Measurements from ENCODE around the gene F2R. TPM values are rescaled to one million over a fixed set of nuclear protein-coding genes. Genes with fewer than 3 reads are reported as not detected.

The F2R gene
- total and polyA plus RNA-seq, 9 of the 15 experiments (the other 6 are each of a cell fraction or from before 2014, with no cell fraction given): 4.0 to 34.7 (median 15.1) TPM

DNA sequence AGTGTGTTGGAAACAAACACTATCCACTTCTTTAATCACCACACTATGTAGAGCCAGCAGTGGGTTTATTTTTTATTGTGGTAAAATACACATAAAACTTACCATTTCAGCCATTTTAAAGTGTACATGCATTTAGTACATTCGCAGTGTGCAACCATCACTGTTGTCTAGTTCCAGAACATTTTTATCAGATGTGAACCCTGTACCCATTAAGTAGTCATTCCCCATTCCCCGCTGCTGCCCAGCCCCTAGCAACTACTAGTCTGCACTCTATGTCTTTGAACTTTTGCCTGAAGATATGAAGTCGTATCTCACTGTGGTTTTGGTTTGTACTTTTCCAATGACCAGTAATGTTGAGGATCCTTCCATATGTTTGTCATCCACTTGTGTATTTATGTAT lies 30.2 kb upstream of the F2R start:
- in situ Hi-C loops (cut with MboI): no loop called here
- CTCF ChIA-PET (ENCODE audit: low intra/inter-chr PET ratio): interaction anchor here (1.2 kb wide), 1 partner anchor 84 kb away, joined by 4 read pairs; no protein-coding TSS in a partner anchor
- no peak overlapping the region for H2AFZ ChIP-seq (ENCODE audit: low read depth, low read length)

DNA sequence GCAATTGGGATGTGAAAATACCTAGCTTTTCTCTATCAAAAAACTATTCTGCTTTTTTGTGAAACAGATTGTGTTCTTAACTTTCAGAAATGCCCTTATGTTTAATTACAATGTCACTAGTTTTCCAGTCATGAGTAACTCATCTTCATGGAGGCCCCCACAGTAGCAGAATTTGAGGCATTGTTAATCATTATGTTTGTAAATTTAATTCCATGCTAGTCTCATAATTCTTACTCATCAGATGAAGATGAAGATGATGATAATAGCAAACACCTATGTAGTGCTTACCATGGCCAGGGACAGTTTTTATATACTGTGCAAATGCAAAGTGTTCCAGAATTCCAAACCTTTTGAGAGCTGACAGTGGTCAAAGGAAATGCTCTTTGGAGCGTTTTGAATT lies 27.7 kb upstream of the F2R start:
- no TSS peak for BruUV-seq (replicated peaks)
- no peak overlapping the region for H3K27ac ChIP-seq (ENCODE audit: extremely low read depth, low read depth, low read length)
- H3K9me3 ChIP-seq (replicated peaks; ENCODE audit: control insufficient read depth, insufficient read depth, low read depth, low read length): no peaks in the 10 kb centered on the region
- no peak for DNase-seq (ENCODE audit: extremely low read depth in 1 of 4, low spot score in 3 of 4)
- no peaks in the 10 kb centered on the region for H3K36me3 ChIP-seq (ENCODE audit: control insufficient read depth, insufficient read depth, low read length)
- H4K20me1 ChIP-seq (replicated peaks; ENCODE audit: control insufficient read depth, insufficient read depth, low read length): no peaks in the 10 kb centered on the region
- H3K9ac ChIP-seq (ENCODE audit: insufficient read depth in 1 of 2, low read depth in 2 of 2, low read length in 2 of 2): no peak overlapping the region
- H3K4me3 ChIP-seq: no peak overlapping the region
- H2AFZ ChIP-seq (ENCODE audit: low read depth, low read length): no peak overlapping the region
- intact Hi-C loops (cut with micrococcal nuclease) (no loop called here), in situ Hi-C loops (cut with MboI) (no loop called here)
- peaks cover 0 to 18% of the 10 kb centered on the region in 2 experiments; a peak in 4 of 5 replicates for H3K4me1 ChIP-seq (replicated peaks in 1 of 2; ENCODE audit: control insufficient read depth in 2 of 2, insufficient read depth in 2 of 2, low read length in 2 of 2)
- ChIA-PET CTCF (ENCODE audit: low intra/inter-chr PET ratio) (no interaction called here), POLR2A (interaction anchor here (0.7 to 2.6 kb wide), 2 partner anchors 17 to 269 kb away, joined by 3 to 9 read pairs; no protein-coding TSS in a partner anchor)
- no peak for ATAC-seq
- H3K79me2 ChIP-seq (ENCODE audit: control insufficient read depth, insufficient read depth, low read length): no peaks in the 10 kb centered on the region
- FAIRE-seq: no peak
- WGBS (ENCODE audit: insufficient coverage, low coverage, missing lambda C conversion rate): 40% methylated on average over 1 of the region's 1 CpG
- H3K9me1 ChIP-seq (ENCODE audit: control insufficient read depth, insufficient read depth, low read length): no peaks in the 10 kb centered on the region
- H3K4me2 ChIP-seq (ENCODE audit: insufficient read depth, low read length): no peak overlapping the region
- H3K27me3 ChIP-seq (ENCODE audit: control insufficient read depth in 2 of 2, insufficient read depth in 2 of 2, low read length in 2 of 2): no peaks in the 10 kb centered on the region
- TF ChIP-seq, protein P1, sequence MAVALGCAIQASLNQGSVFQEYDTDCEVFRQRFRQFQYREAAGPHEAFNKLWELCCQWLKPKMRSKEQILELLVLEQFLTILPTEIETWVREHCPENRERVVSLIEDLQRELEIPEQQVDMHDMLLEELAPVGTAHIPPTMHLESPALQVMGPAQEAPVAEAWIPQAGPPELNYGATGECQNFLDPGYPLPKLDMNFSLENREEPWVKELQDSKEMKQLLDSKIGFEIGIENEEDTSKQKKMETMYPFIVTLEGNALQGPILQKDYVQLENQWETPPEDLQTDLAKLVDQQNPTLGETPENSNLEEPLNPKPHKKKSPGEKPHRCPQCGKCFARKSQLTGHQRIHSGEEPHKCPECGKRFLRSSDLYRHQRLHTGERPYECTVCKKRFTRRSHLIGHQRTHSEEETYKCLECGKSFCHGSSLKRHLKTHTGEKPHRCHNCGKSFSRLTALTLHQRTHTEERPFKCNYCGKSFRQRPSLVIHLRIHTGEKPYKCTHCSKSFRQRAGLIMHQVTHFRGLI (CRISPR knock-in tag; IDR thresholded peaks at IDR 0.05): no peak
- TF ChIP-seq, protein P2, sequence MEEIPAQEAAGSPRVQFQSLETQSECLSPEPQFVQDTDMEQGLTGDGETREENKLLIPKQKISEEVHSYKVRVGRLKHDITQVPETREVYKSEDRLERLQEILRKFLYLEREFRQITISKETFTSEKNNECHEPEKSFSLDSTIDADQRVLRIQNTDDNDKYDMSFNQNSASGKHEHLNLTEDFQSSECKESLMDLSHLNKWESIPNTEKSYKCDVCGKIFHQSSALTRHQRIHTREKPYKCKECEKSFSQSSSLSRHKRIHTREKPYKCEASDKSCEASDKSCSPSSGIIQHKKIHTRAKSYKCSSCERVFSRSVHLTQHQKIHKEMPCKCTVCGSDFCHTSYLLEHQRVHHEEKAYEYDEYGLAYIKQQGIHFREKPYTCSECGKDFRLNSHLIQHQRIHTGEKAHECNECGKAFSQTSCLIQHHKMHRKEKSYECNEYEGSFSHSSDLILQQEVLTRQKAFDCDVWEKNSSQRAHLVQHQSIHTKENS (CRISPR knock-in tag; IDR thresholded peaks at IDR 0.05): no peak
- TF ChIP-seq HNRNPH1 (optimal IDR thresholded peaks at IDR 0.05; ENCODE audit: low read depth, low read length) (no peak), EZH2 (IDR thresholded peaks at IDR 0.05; ENCODE audit: borderline replicate concordance, low read depth, low read length) (no peak), JUN (IDR thresholded peaks at IDR 0.05; ENCODE audit: borderline replicate concordance, low read depth, low read length) (no peak), JUN (CRISPR knock-in tag; IDR thresholded peaks at IDR 0.05; ENCODE audit: borderline replicate concordance) (no peak)

More for the DNA sequence above, 30.2 kb upstream of the F2R start:
- Histone ChIP-seq H3K9me1 (ENCODE audit: control insufficient read depth, insufficient read depth, low read length) (no peaks in the 10 kb centered on the region), H3K4me2 (ENCODE audit: insufficient read depth, low read length) (no peak overlapping the region; the same call in 1 of the 2 replicates), H3K4me1 (replicated peaks in 1 of 2; ENCODE audit: control insufficient read depth in 2 of 2, insufficient read depth in 2 of 2, low read length in 2 of 2) (peaks cover 0 to 18% of the 10 kb centered on the region in 2 experiments; a peak in 4 of 5 replicates), H3K36me3 (ENCODE audit: control insufficient read depth, insufficient read depth, low read length) (no peaks in the 10 kb centered on the region), H3K9ac (ENCODE audit: insufficient read depth in 1 of 2, low read depth in 2 of 2, low read length in 2 of 2) (no peak overlapping the region), H4K20me1 (replicated peaks; ENCODE audit: control insufficient read depth, insufficient read depth, low read length) (no peaks in the 10 kb centered on the region), H3K4me3 (no peak overlapping the region), H3K27ac (ENCODE audit: extremely low read depth, low read depth, low read length) (no peak overlapping the region), H3K79me2 (ENCODE audit: control insufficient read depth, insufficient read depth, low read length) (no peaks in the 10 kb centered on the region), H3K27me3 (ENCODE audit: control insufficient read depth in 2 of 2, insufficient read depth in 2 of 2, low read length in 2 of 2) (no peaks in the 10 kb centered on the region), H3K9me3 (replicated peaks; ENCODE audit: control insufficient read depth, insufficient read depth, low read depth, low read length) (no peaks in the 10 kb centered on the region)
- POLR2A ChIA-PET: interaction anchor here (0.6 kb wide), 1 partner anchor 304 kb away, joined by 3 read pairs; no protein-coding TSS in a partner anchor
- TF ChIP-seq, protein P3, sequence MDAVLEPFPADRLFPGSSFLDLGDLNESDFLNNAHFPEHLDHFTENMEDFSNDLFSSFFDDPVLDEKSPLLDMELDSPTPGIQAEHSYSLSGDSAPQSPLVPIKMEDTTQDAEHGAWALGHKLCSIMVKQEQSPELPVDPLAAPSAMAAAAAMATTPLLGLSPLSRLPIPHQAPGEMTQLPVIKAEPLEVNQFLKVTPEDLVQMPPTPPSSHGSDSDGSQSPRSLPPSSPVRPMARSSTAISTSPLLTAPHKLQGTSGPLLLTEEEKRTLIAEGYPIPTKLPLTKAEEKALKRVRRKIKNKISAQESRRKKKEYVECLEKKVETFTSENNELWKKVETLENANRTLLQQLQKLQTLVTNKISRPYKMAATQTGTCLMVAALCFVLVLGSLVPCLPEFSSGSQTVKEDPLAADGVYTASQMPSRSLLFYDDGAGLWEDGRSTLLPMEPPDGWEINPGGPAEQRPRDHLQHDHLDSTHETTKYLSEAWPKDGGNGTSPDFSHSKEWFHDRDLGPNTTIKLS (IDR thresholded peaks at IDR 0.05; ENCODE audit: borderline replicate concordance, low read depth): no peak
- no peak for TF ChIP-seq KHSRP (IDR thresholded peaks at IDR 0.05)
- peak; percentile 27; the same call in 1 of the 2 replicates for TF ChIP-seq ZBTB17 (CRISPR knock-in tag; IDR thresholded peaks at IDR 0.05)
- TF ChIP-seq C11orf30 (IDR thresholded peaks at IDR 0.05; ENCODE audit: low read depth): 0 out of 2 replicates have a peak, but pooled peaks have one; percentile 1
- no TSS peak for BruUV-seq (replicated peaks)
- ATAC-seq: peak; percentile 47; the same call in 1 of the 3 replicates
- FAIRE-seq: no peak
- DNase-seq (ENCODE audit: extremely low read depth in 1 of 4, low spot score in 3 of 4): no peak
- intact Hi-C loops (cut with micrococcal nuclease): no loop called here
- WGBS (ENCODE audit: insufficient coverage, low coverage, missing lambda C conversion rate): 44% methylated on average over 3 of the region's 3 CpGs
